HCT116 (cell line): ENCODE data around the gene SPATA33. TPM values are rescaled to one million over a fixed set of nuclear protein-coding genes. Genes with fewer than 3 reads are reported as not detected.
A peak's percentile ranks its signal among the peaks of the same experiment; 100 is the strongest.

Experiments
- ATAC-seq: fragments of 200-7000 bp; cut with Tn5 transposase; 2 replicates; pipeline ENCODE4 v1.9.1; 2020; ENCODE audit warnings: mild to moderate bottlenecking, moderate library complexity
- BruUV-seq: library from RNA; stranded (reverse); fragments of 400-500 nt; replicated peaks from 2 replicates; lab custom pipeline; 2021; lab: Mats Ljungman, UMichigan
- CTCF ChIA-PET: fragments of 300-600 bp; sonication (Branson Sonifier 250); formaldehyde crosslinking; loops from one replicate; lab custom pipeline; 2021; ENCODE audit warnings: antibody characterized with exemption; lab: Charles Lee
- POLR2A ChIA-PET: fragments of 300-600, 350-600 bp; sonication (Branson Sonifier 250); formaldehyde crosslinking; loops from one replicate; lab custom pipeline; 2021; ENCODE audit warnings: antibody characterized with exemption; lab: Charles Lee
- RAD21 ChIA-PET, 2 experiments: fragments of 300-600 bp; sonication (Branson Sonifier 250); formaldehyde crosslinking; loops; one replicate each; lab custom pipeline; 2023; ENCODE audit warnings: low total read pairs in 2 of 2; ENCODE audit not compliant: uncharacterized antibody in 2 of 2, unreplicated experiment in 2 of 2, low non-redundant PET in 1 of 2; lab: Charles Lee
- DNase-seq: peaks from one replicate; pipeline ENCODE4 v3.0.0-alpha.2; 2010; ENCODE audit warnings: low read depth, low spot score
- H2AFZ ChIP-seq: fragments of 200-600 bp; shearing (Covaris generic), sonication (generic); 2 replicates; pipeline ENCODE4 v1.6.1; 2017; ENCODE audit warnings: low read depth, mixed run types, mixed read lengths, antibody characterized with exemption, low read length; ENCODE audit not compliant: poor library complexity, severe bottlenecking
- H3K27ac ChIP-seq: 2 replicates; pipeline ENCODE4 v1.5.1; 2012; ENCODE audit warnings: low read depth, low read length
- H3K27me3 ChIP-seq: fragments of 200-600 bp; sonication (generic); 2 replicates; pipeline ENCODE4 v1.6.1; 2016; ENCODE audit warnings: mixed run types, low read length, mixed read lengths; ENCODE audit not compliant: insufficient read depth
- H3K36me3 ChIP-seq, 2 experiments: fragments of 200-500 bp in 1 of 2; fragments of 200-600 bp in 1 of 2; sonication (Bioruptor generic) in 1 of 2; sonication (generic) in 1 of 2; 2 replicates each; pipeline versions ENCODE4 v1.5.1 to v1.6.1; 2014 to 2016; ENCODE audit warnings: low read length in 2 of 2, inconsistent platforms in 1 of 2, mixed read lengths in 1 of 2, mixed run types in 1 of 2; ENCODE audit not compliant: insufficient read depth in 2 of 2, control insufficient read depth in 1 of 2
- H3K4me1 ChIP-seq, 2 experiments: fragments of 200-600 bp in 1 of 2; sonication (generic) in 1 of 2; 2 replicates each; pipeline versions ENCODE4 v1.5.1 to v1.6.1; 2012 to 2017; ENCODE audit warnings: low read length in 2 of 2, inconsistent platforms in 1 of 2, mild to moderate bottlenecking in 1 of 2, mixed read lengths in 1 of 2, mixed run types in 1 of 2, moderate library complexity in 1 of 2; ENCODE audit not compliant: insufficient read depth in 2 of 2, control insufficient read depth in 1 of 2
- H3K4me2 ChIP-seq: fragments of 200-600 bp; sonication (generic); 2 replicates; pipeline ENCODE4 v1.6.1; 2017; ENCODE audit warnings: mixed run types, low read length, mixed read lengths
- H3K4me3 ChIP-seq, 2 experiments: fragments of 200-600 bp in 1 of 2; sonication (generic) in 1 of 2; replicated peaks in 1 of 2; 2 replicates each; pipeline ENCODE4 v1.5.1; 2011 to 2016; ENCODE audit warnings: low read length in 2 of 2, control low read depth in 1 of 2, low read depth in 1 of 2, mild to moderate bottlenecking in 1 of 2, mixed read lengths in 1 of 2, mixed run types in 1 of 2
- H3K79me2 ChIP-seq: fragments of 200-600 bp; sonication (generic); 2 replicates; pipeline ENCODE4 v1.6.1; 2017; ENCODE audit warnings: mild to moderate bottlenecking, mixed run types, low read length, moderate library complexity, mixed read lengths; ENCODE audit not compliant: insufficient read depth
- H3K9ac ChIP-seq: fragments of 200-600 bp; sonication (generic); 2 replicates; pipeline ENCODE4 v1.6.1; 2016; ENCODE audit warnings: low read length, mixed read lengths
- H3K9me2 ChIP-seq: fragments of 200-600 bp; sonication (generic), shearing (Covaris generic); 2 replicates; pipeline ENCODE4 v1.6.1; 2017; ENCODE audit warnings: mixed run types, mild to moderate bottlenecking, moderate library complexity; ENCODE audit not compliant: insufficient read depth
- H3K9me3 ChIP-seq, 2 experiments: fragments of 200-500 bp in 1 of 2; fragments of 200-600 bp in 1 of 2; sonication (Bioruptor generic) in 1 of 2; sonication (generic) in 1 of 2; 2 replicates each; pipeline ENCODE4 v1.6.1; 2014 to 2017; ENCODE audit warnings: low read length in 2 of 2, mixed read lengths in 2 of 2, inconsistent platforms in 1 of 2, low read depth in 1 of 2, mild to moderate bottlenecking in 1 of 2, mixed run types in 1 of 2, moderate library complexity in 1 of 2; ENCODE audit not compliant: control insufficient read depth in 1 of 2, insufficient read depth in 1 of 2
- H4K20me1 ChIP-seq: fragments of 200-600 bp; sonication (generic), shearing (Covaris generic); 2 replicates; pipeline ENCODE4 v1.6.1; 2017; ENCODE audit warnings: mixed run types, mild to moderate bottlenecking, moderate library complexity; ENCODE audit not compliant: insufficient read depth
- EGR1 ChIP-seq: IDR thresholded peaks from 2 replicates; pipeline ENCODE4 v1.6.1; 2012; ENCODE audit warnings: low read depth
- ELF1 ChIP-seq: IDR thresholded peaks from 2 replicates; pipeline ENCODE4 v1.6.1; 2012; ENCODE audit warnings: low read depth, borderline replicate concordance
- EZH2phosphoT487 ChIP-seq: fragments of 200-600 bp; IDR thresholded peaks from 2 replicates; pipeline ENCODE4 v1.6.1; 2018; ENCODE audit warnings: antibody characterized with exemption, borderline replicate concordance
- JUND ChIP-seq: IDR thresholded peaks from 2 replicates; pipeline ENCODE4 v1.6.1; 2012
- POLR2AphosphoS5 ChIP-seq: IDR thresholded peaks from 2 replicates; pipeline ENCODE4 v1.6.1; 2011; ENCODE audit warnings: mild to moderate bottlenecking, low read depth, low read length, moderate library complexity
- RAD21 ChIP-seq: IDR thresholded peaks from 2 replicates; pipeline ENCODE4 v1.6.1; 2012; ENCODE audit warnings: low read depth, mild to moderate bottlenecking
- SP1 ChIP-seq: IDR thresholded peaks from 2 replicates; pipeline ENCODE4 v1.6.1; 2012; ENCODE audit warnings: low read depth
- SRF ChIP-seq: IDR thresholded peaks from 2 replicates; pipeline ENCODE4 v1.6.1; 2012; ENCODE audit warnings: low read depth
- YY1 ChIP-seq: IDR thresholded peaks from 2 replicates; pipeline ENCODE4 v1.6.1; 2011; ENCODE audit warnings: low read length, low read depth, moderate library complexity, mild to moderate bottlenecking; ENCODE audit not compliant: insufficient replicate concordance; ENCODE audit errors: extremely low read depth
- ZFX ChIP-seq: fragments of 450-650 bp; IDR thresholded peaks from 2 replicates; pipeline ENCODE4 v1.6.1; 2017
- ZNF274 ChIP-seq: fragments of 200-500 bp; sonication (Bioruptor generic); IDR thresholded peaks from 2 replicates; pipeline ENCODE4 v1.6.1; 2014; ENCODE audit warnings: mild to moderate bottlenecking, low read depth, low read length, inconsistent platforms
- intact Hi-C: fragments of 100-400 bp; cut with micrococcal nuclease; formaldehyde crosslinking; loops from 2 replicates; pipeline ENCODE4 v1.10.0; 2022
- total RNA-seq: library from RNA; stranded (reverse); gene quantifications from one replicate; pipeline ENCODE4 v1.2.1, GENCODE V29; 2021; ENCODE audit not compliant: unreplicated experiment
- TF ChIP-seq, protein P1 (sequence below): IDR thresholded peaks from 2 replicates; pipeline ENCODE4 v1.6.1; 2012
- TF ChIP-seq, protein P2 (sequence below), 3 experiments: fragments of 200-600 bp in 1 of 3; sonication (generic) in 1 of 3; IDR thresholded peaks in 2 of 3; conservative IDR thresholded peaks in 1 of 3; 2 replicates each; pipeline ENCODE4 v1.5.1; 2012 to 2017; ENCODE audit warnings: low read depth in 2 of 3, low read length in 2 of 3, antibody characterized with exemption in 1 of 3, borderline replicate concordance in 1 of 3, control low read depth in 1 of 3, mild to moderate bottlenecking in 1 of 3, mixed read lengths in 1 of 3, mixed run types in 1 of 3, moderate library complexity in 1 of 3; ENCODE audit not compliant: insufficient read depth in 1 of 3
- TF ChIP-seq, protein P3 (sequence below): IDR thresholded peaks from 2 replicates; pipeline ENCODE4 v1.6.1; 2012; ENCODE audit warnings: low read depth

The SPATA33 gene
- total RNA-seq, 1 experiment from 2014 or later = 24.9 TPM

DNA sequence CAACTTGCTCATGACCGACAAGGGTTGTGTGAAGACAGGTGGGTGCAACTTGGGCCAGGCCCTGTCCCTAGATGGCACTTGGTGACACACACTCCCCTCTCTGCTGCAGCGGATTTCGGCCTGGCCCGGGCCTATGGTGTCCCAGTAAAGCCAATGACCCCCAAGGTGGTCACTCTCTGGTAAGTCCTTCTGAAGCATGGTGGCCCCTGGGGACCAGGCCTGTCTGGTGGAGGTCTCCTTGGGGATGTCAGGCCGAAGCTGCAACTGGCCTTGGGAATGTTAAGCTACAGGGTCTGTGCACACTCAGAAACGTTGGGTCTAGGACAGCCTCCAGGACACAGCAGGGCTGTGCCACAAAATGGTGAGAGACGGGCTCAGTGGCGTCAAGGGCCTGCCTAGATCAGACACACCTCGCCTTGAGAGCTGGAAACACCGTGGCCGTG is 35.7 kb downstream of the SPATA33 start:
- ChIA-PET CTCF (no interaction called here), RAD21 (no interaction called here), POLR2A (no interaction called here)
- no TSS peak for BruUV-seq
- no peak overlapping the region for H3K4me2 ChIP-seq
- no peak overlapping the region for H3K9ac ChIP-seq
- H3K9me3 ChIP-seq = no peaks in the 10 kb centered on the region
- peaks cover 18% of the 10 kb centered on the region for H3K79me2 ChIP-seq
- H3K27me3 ChIP-seq = no peaks in the 10 kb centered on the region
- DNase-seq (no peak), ATAC-seq (no peak)
- no peak overlapping the region for H2AFZ ChIP-seq
- no peak for TF ChIP-seq SP1
- TF ChIP-seq SRF = no peak
- TF ChIP-seq, protein P1, sequence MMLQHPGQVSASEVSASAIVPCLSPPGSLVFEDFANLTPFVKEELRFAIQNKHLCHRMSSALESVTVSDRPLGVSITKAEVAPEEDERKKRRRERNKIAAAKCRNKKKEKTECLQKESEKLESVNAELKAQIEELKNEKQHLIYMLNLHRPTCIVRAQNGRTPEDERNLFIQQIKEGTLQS = no peak
- TF ChIP-seq ZNF274 = no peak
- no peak for TF ChIP-seq YY1
- TF ChIP-seq ZFX = no peak
- TF ChIP-seq ELF1 = no peak
- peaks cover 29 to 63% of the 10 kb centered on the region in 2 experiments; a peak in 3 of 4 replicates for H3K36me3 ChIP-seq
- no peaks in the 10 kb centered on the region for H4K20me1 ChIP-seq
- no peaks in the 10 kb centered on the region for H3K9me2 ChIP-seq
- intact Hi-C loops = no loop called here
- peak overlapping the region; percentile 28; the same call in 1 of the 2 replicates for H3K27ac ChIP-seq
- H3K4me3 ChIP-seq = no peak overlapping the region
- H3K4me1 ChIP-seq = no peaks in the 10 kb centered on the region

DNA sequence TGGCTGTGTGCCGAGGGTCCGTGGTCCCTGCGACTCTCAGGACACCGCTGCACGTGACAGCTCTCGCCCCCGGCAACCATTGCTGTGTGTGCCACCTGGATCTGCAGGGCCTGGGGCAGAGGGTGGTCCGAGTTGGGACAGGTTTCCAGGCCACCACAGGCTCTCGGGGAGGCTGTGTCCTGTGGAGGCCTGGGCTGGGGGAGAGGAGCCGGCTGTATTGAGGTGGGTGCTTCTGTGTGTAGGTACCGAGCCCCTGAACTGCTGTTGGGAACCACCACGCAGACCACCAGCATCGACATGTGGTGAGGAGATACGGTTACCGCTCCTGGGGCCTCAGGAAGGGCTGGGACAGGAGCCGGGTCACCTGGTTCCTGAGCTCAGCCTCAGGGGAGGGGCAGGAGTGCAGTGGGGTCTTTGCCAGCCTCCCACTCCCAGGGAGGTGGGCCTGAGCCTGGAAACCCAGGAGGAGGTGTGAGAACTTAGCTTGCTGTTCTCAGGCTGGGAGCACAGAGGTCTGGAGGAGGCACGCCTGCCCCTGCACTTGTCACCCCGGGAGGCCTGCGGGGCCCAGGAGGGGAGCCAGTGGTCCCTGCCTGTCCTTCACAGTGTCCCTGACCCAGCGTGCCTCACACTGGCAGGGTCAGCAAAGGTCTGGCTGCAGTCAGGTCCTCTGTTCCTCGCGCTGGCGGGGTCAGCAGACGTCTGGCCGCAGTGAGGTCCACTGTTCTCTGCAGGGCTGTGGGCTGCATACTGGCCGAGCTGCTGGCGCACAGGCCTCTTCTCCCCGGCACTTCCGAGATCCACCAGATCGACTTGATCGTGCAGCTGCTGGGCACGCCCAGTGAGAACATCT is 36.5 kb downstream of the SPATA33 start:
- H3K27me3 ChIP-seq = no peaks in the 10 kb centered on the region
- no peak for DNase-seq
- CTCF ChIA-PET = no interaction called here
- ATAC-seq = peak; percentile 3; the same call in 1 of the 2 replicates
- no peak overlapping the region for H3K9ac ChIP-seq
- POLR2A ChIA-PET = no interaction called here
- RAD21 ChIA-PET = no interaction called here
- peaks cover 16% of the 10 kb centered on the region for H3K79me2 ChIP-seq
- peaks cover under 1 to 2% of the 10 kb centered on the region in 2 experiments; a peak in 3 of 4 replicates for H3K4me1 ChIP-seq
- H3K9me3 ChIP-seq = no peaks in the 10 kb centered on the region
- no TSS peak for BruUV-seq
- no peaks in the 10 kb centered on the region for H3K9me2 ChIP-seq
- no peak overlapping the region for H3K4me3 ChIP-seq
- H3K27ac ChIP-seq = peak overlapping the region; percentile 3; the same call in 1 of the 2 replicates
- intact Hi-C loops = no loop called here
- H3K4me2 ChIP-seq = no peak overlapping the region
- no peaks in the 10 kb centered on the region for H4K20me1 ChIP-seq
- no peak overlapping the region for H2AFZ ChIP-seq
- H3K36me3 ChIP-seq = peaks cover 30 to 64% of the 10 kb centered on the region in 2 experiments; a peak in 3 of 4 replicates
- TF ChIP-seq, protein P2, sequence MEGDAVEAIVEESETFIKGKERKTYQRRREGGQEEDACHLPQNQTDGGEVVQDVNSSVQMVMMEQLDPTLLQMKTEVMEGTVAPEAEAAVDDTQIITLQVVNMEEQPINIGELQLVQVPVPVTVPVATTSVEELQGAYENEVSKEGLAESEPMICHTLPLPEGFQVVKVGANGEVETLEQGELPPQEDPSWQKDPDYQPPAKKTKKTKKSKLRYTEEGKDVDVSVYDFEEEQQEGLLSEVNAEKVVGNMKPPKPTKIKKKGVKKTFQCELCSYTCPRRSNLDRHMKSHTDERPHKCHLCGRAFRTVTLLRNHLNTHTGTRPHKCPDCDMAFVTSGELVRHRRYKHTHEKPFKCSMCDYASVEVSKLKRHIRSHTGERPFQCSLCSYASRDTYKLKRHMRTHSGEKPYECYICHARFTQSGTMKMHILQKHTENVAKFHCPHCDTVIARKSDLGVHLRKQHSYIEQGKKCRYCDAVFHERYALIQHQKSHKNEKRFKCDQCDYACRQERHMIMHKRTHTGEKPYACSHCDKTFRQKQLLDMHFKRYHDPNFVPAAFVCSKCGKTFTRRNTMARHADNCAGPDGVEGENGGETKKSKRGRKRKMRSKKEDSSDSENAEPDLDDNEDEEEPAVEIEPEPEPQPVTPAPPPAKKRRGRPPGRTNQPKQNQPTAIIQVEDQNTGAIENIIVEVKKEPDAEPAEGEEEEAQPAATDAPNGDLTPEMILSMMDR (IDR thresholded peaks at IDR 0.05 in 2 of 3, conservative IDR thresholded peaks at IDR 0.05 in 1 of 3; ENCODE audit: borderline replicate concordance in 1 of 3, insufficient read depth in 1 of 3, low read depth in 2 of 3, low read length in 2 of 3) = no peak
- TF ChIP-seq, protein P3, sequence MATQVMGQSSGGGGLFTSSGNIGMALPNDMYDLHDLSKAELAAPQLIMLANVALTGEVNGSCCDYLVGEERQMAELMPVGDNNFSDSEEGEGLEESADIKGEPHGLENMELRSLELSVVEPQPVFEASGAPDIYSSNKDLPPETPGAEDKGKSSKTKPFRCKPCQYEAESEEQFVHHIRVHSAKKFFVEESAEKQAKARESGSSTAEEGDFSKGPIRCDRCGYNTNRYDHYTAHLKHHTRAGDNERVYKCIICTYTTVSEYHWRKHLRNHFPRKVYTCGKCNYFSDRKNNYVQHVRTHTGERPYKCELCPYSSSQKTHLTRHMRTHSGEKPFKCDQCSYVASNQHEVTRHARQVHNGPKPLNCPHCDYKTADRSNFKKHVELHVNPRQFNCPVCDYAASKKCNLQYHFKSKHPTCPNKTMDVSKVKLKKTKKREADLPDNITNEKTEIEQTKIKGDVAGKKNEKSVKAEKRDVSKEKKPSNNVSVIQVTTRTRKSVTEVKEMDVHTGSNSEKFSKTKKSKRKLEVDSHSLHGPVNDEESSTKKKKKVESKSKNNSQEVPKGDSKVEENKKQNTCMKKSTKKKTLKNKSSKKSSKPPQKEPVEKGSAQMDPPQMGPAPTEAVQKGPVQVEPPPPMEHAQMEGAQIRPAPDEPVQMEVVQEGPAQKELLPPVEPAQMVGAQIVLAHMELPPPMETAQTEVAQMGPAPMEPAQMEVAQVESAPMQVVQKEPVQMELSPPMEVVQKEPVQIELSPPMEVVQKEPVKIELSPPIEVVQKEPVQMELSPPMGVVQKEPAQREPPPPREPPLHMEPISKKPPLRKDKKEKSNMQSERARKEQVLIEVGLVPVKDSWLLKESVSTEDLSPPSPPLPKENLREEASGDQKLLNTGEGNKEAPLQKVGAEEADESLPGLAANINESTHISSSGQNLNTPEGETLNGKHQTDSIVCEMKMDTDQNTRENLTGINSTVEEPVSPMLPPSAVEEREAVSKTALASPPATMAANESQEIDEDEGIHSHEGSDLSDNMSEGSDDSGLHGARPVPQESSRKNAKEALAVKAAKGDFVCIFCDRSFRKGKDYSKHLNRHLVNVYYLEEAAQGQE = no peak
- TF ChIP-seq EZH2phosphoT487 (no peak), JUND (no peak), ELF1 (no peak), EGR1 (no peak), RAD21 (no peak), POLR2AphosphoS5 (peak; percentile 7; the same call in 1 of the 2 replicates)
